ENCODE results near the gene SLC27A3.

DNA sequence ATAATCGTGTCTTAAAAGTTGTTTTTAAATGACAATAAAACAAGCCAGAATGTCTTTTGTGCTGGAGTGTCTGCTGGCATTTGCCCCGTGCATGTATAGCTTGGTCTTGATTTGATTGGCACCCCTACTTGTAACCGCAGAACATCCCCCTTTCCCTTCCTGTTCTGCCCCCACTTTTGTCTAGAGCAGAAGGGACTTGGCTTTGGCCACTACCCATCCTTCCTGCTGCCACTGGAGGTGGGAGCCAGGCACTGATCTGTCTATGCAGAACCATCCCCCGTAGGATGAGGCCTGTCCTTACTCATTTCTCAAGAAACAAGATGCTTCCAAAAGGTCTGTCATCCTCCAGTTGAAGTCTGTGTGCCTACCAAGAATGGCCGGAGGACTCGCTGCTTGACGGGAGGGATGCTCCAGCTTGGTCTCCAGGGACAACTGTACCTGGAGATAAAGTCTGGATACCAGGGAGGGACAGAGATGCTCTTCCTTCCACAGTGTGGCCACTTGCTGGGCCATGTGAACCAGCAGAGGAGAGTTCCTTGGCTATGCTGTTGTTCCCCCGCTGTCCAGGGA is 1.1 kb upstream of the SLC27A3 start:
- TF ChIP-seq, protein P1, sequence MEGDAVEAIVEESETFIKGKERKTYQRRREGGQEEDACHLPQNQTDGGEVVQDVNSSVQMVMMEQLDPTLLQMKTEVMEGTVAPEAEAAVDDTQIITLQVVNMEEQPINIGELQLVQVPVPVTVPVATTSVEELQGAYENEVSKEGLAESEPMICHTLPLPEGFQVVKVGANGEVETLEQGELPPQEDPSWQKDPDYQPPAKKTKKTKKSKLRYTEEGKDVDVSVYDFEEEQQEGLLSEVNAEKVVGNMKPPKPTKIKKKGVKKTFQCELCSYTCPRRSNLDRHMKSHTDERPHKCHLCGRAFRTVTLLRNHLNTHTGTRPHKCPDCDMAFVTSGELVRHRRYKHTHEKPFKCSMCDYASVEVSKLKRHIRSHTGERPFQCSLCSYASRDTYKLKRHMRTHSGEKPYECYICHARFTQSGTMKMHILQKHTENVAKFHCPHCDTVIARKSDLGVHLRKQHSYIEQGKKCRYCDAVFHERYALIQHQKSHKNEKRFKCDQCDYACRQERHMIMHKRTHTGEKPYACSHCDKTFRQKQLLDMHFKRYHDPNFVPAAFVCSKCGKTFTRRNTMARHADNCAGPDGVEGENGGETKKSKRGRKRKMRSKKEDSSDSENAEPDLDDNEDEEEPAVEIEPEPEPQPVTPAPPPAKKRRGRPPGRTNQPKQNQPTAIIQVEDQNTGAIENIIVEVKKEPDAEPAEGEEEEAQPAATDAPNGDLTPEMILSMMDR (IDR thresholded peaks at IDR 0.05; ENCODE audit: low read depth, low read length) = no peak
- TF ChIP-seq EZH2phosphoT487 (IDR thresholded peaks at IDR 0.05; ENCODE audit: low read depth) = no peak
